HL-60/S4 treated with retinoic acid at 250 ng/mL for 4 days and 3 days (cell line): ENCODE data around the gene ST6GALNAC3.

Source experiments
- in situ Hi-C: fragments of 300-500 bp; cut with MboI; formaldehyde crosslinking; loops from 2 replicates; pipeline ENCODE4 v1.7.0; 2022; ENCODE audit warnings: low sequenced_read_pairs

Gene ST6GALNAC3

GRCh38 chr1:76278711-76279100 is 204.2 kb downstream of the ST6GALNAC3 start:
- in situ Hi-C loops = no loop called here

- in situ Hi-C loops = no loop called here
Observed at GRCh38 chr1:76279101-76279748, 204.7 kb downstream of the ST6GALNAC3 start.

GRCh38 chr1:76281306-76281705 is 206.8 kb downstream of the ST6GALNAC3 start:
- in situ Hi-C loops = no loop called here

GRCh38 chr1:76284842-76285241 is 210.3 kb downstream of the ST6GALNAC3 start:
- in situ Hi-C loops = no loop called here

- in situ Hi-C loops = no loop called here
Observed at GRCh38 chr1:76285578-76286135, 211.1 kb downstream of the ST6GALNAC3 start.

- in situ Hi-C loops = no loop called here
Observed at GRCh38 chr1:76287917-76288316, 213.4 kb downstream of the ST6GALNAC3 start.

GRCh38 chr1:76288758-76289483 is 214.4 kb downstream of the ST6GALNAC3 start:
- in situ Hi-C loops = no loop called here

- in situ Hi-C loops = no loop called here
Observed at GRCh38 chr1:76289692-76290091, 215.1 kb downstream of the ST6GALNAC3 start.

GRCh38 chr1:76290271-76290670 is 215.7 kb downstream of the ST6GALNAC3 start:
- in situ Hi-C loops = no loop called here

GRCh38 chr1:76291191-76291590 is 216.6 kb downstream of the ST6GALNAC3 start:
- in situ Hi-C loops = no loop called here

- in situ Hi-C loops = no loop called here
Observed at GRCh38 chr1:76291737-76292136, 217.2 kb downstream of the ST6GALNAC3 start.

GRCh38 chr1:76292418-76293184 is 218.1 kb downstream of the ST6GALNAC3 start:
- in situ Hi-C loops = no loop called here

- in situ Hi-C loops = no loop called here
Observed at GRCh38 chr1:76293831-76294230, 219.3 kb downstream of the ST6GALNAC3 start.

GRCh38 chr1:76294482-76295194 is 220.1 kb downstream of the ST6GALNAC3 start:
- in situ Hi-C loops = no loop called here

- in situ Hi-C loops = no loop called here
Observed at GRCh38 chr1:76298399-76298798, 223.9 kb downstream of the ST6GALNAC3 start.

- in situ Hi-C loops = no loop called here
Observed at GRCh38 chr1:76299036-76299435, 224.5 kb downstream of the ST6GALNAC3 start.

GRCh38 chr1:76300556-76300955 is 226.0 kb downstream of the ST6GALNAC3 start:
- in situ Hi-C loops = no loop called here

- in situ Hi-C loops = no loop called here
Observed at GRCh38 chr1:76302711-76303339, 228.3 kb downstream of the ST6GALNAC3 start.

- in situ Hi-C loops = no loop called here
Observed at GRCh38 chr1:76303340-76303717, 228.8 kb downstream of the ST6GALNAC3 start.

- in situ Hi-C loops = no loop called here
Observed at GRCh38 chr1:76313304-76313703, 238.8 kb downstream of the ST6GALNAC3 start.
